Measurements from ENCODE around the gene FAM120A. TPM values are rescaled to one million over a fixed set of nuclear protein-coding genes. Genes with fewer than 3 reads are reported as not detected.

FAM120A gene
- polyA plus RNA-seq, 1 experiment, result 83.7 TPM

- CTCF ChIA-PET, result interaction anchor here (0.8 to 3.1 kb wide), 4 partner anchors 10 to 357 kb away, joined by 3 to 25 read pairs (median 4); no protein-coding TSS in a partner anchor
These were observed 12.9 kb downstream of the FAM120A start for GRCh38 chr9:93464395-93464794.

GRCh38 chr9:93464876-93465275, 13.4 kb downstream of the FAM120A start:
- ChIA-PET CTCF (interaction anchor here (0.8 to 3.1 kb wide), 2 partner anchors 102 to 358 kb away, joined by 3 to 25 read pairs; no protein-coding TSS in a partner anchor), POLR2A (interaction anchor here (0.6 kb wide), 1 partner anchor 31 kb away, joined by 4 read pairs; no protein-coding TSS in a partner anchor)
- H3K9me3 ChIP-seq (ENCODE audit: control insufficient read depth, insufficient read depth, low read length), result no peaks in the 10 kb centered on the region
- H3K4me3 ChIP-seq (ENCODE audit: low read depth, low read length), result no peak overlapping the region
- no peak overlapping the region for H3K27ac ChIP-seq (ENCODE audit: low read depth, low read length)
- DNase-seq (ENCODE audit: low read depth, low spot score), result no peak
- TF ChIP-seq CTCF (IDR thresholded peaks at IDR 0.05; ENCODE audit: low read depth, low read length), result no peak
- no peaks in the 10 kb centered on the region for H3K27me3 ChIP-seq (ENCODE audit: control insufficient read depth, insufficient read depth, low read length)

More at GRCh38 chr9:93464395-93464794, 12.9 kb downstream of the FAM120A start:
- Histone ChIP-seq H3K9me3 (ENCODE audit: control insufficient read depth, insufficient read depth, low read length) (no peaks in the 10 kb centered on the region), H3K27ac (ENCODE audit: low read depth, low read length) (no peak overlapping the region), H3K4me3 (ENCODE audit: low read depth, low read length) (no peak overlapping the region), H3K27me3 (ENCODE audit: control insufficient read depth, insufficient read depth, low read length) (no peaks in the 10 kb centered on the region)
- TF ChIP-seq CTCF (IDR thresholded peaks at IDR 0.05; ENCODE audit: low read depth, low read length), result no peak
- DNase-seq (ENCODE audit: low read depth, low spot score), result no peak
- POLR2A ChIA-PET, result interaction anchor here (1.2 kb wide), 1 partner anchor 11 kb away, joined by 8 read pairs; the partner anchor contains the start of gene FAM120AOS

- Histone ChIP-seq H3K27me3 (ENCODE audit: control insufficient read depth, insufficient read depth, low read length) (no peaks in the 10 kb centered on the region), H3K9me3 (ENCODE audit: control insufficient read depth, insufficient read depth, low read length) (no peaks in the 10 kb centered on the region), H3K27ac (ENCODE audit: low read depth, low read length) (no peak overlapping the region), H3K4me3 (ENCODE audit: low read depth, low read length) (no peak overlapping the region)
- ChIA-PET CTCF (interaction anchor here (3.1 kb wide), 1 partner anchor 101 kb away, joined by 25 read pairs; no protein-coding TSS in a partner anchor), POLR2A (no interaction called here)
- no peak for TF ChIP-seq CTCF (IDR thresholded peaks at IDR 0.05; ENCODE audit: low read depth, low read length)
- no peak for DNase-seq (ENCODE audit: low read depth, low spot score)
These were observed 14.4 kb downstream of the FAM120A start for GRCh38 chr9:93465855-93466254.

- ChIA-PET POLR2A (no interaction called here), CTCF (interaction anchor here (0.6 kb wide), 1 partner anchor 9 kb away, joined by 3 read pairs; no protein-coding TSS in a partner anchor)
- Histone ChIP-seq H3K9me3 (ENCODE audit: control insufficient read depth, insufficient read depth, low read length) (no peaks in the 10 kb centered on the region), H3K4me3 (ENCODE audit: low read depth, low read length) (no peak overlapping the region), H3K27ac (ENCODE audit: low read depth, low read length) (no peak overlapping the region), H3K27me3 (ENCODE audit: control insufficient read depth, insufficient read depth, low read length) (no peaks in the 10 kb centered on the region)
- TF ChIP-seq CTCF (IDR thresholded peaks at IDR 0.05; ENCODE audit: low read depth, low read length), result no peak
- no peak for DNase-seq (ENCODE audit: low read depth, low spot score)
These were observed 15.1 kb downstream of the FAM120A start for GRCh38 chr9:93466416-93467061.

- H3K27ac ChIP-seq (ENCODE audit: low read depth, low read length), result no peak overlapping the region
- no peaks in the 10 kb centered on the region for H3K27me3 ChIP-seq (ENCODE audit: control insufficient read depth, insufficient read depth, low read length)
- TF ChIP-seq CTCF (IDR thresholded peaks at IDR 0.05; ENCODE audit: low read depth, low read length), result no peak
- DNase-seq (ENCODE audit: low read depth, low spot score), result no peak
- no peaks in the 10 kb centered on the region for H3K9me3 ChIP-seq (ENCODE audit: control insufficient read depth, insufficient read depth, low read length)
- POLR2A ChIA-PET, result interaction anchor here (0.6 kb wide), 1 partner anchor 43 kb away, joined by 4 read pairs; no protein-coding TSS in a partner anchor
- no peak overlapping the region for H3K4me3 ChIP-seq (ENCODE audit: low read depth, low read length)
- CTCF ChIA-PET, result interaction anchor here (0.6 kb wide), 1 partner anchor 10 kb away, joined by 3 read pairs; no protein-coding TSS in a partner anchor
These were observed 15.6 kb downstream of the FAM120A start for GRCh38 chr9:93467062-93467416.

All from AG04450 (cell line).